Middle frontal gyrus (tissue), 1 donor: Measurements from ENCODE around the gene TRNT1.

Experiments used
- DNase-seq: peaks from one replicate; pipeline ENCODE4 v3.0.0-alpha.2; 2015; ENCODE audit warnings: low spot score; ENCODE audit errors: extremely low spot score

The TRNT1 gene

DNA sequence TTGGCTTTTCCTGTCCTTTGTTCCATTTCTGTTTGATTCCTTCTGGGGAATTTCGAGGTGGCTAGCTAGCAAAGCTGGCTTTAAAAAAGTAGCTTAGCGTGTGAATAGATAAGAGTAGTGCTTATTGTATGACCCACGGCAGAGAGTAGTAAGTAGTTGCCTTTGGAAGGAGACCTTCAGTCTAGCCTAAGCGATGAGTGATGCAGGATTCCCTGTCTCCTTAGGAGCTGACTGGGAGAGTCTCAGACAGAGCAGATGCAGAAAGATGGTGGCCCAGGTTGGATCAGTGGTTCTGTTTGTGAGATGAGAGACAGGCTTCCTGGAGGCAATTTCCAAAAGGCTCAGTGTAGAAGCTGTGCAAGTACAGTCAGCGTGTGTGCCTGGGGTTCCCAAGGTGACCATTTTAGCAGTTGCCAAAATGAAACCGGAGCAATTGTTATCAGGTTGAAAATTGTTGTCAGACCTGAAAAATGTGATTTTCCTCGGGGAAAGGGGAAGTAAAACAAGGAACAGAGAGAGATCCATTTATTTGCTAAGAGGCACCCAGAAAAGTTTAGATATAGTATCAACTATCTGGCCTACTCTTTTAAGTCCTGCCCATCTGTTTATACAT lies 15.9 kb upstream of the TRNT1 start:
- no peak for DNase-seq

DNA sequence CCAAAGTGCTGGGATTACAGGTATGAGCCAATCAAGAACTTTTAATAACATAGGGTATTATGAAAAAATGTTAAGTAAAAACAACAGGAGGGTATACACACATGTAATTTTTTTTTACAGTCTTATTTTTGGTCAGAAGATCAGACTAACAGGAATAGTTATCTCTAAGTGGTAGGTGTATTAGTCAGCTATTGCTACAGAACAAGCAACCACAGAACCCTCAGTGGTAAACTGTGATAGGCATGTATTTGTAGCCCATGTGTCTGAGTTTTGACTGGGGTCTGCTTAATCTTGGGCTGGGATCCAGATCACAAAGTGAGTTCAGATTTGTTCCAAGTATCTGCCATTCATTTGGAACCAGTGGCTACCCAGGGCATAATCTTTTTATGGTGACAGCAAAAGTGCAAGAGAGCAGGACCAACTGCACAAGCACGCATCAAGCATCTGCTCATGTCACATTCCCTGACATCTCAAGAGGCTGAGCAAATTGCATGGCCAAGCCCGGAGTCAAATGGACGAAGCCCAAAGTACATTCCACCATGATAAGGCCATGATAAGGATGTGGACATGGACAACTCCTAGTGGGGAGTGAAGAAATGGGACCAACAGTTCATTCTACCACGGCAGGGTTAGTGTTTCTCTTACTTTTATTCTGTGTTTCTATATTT lies 13.6 kb upstream of the TRNT1 start:
- DNase-seq, result no peak

DNA sequence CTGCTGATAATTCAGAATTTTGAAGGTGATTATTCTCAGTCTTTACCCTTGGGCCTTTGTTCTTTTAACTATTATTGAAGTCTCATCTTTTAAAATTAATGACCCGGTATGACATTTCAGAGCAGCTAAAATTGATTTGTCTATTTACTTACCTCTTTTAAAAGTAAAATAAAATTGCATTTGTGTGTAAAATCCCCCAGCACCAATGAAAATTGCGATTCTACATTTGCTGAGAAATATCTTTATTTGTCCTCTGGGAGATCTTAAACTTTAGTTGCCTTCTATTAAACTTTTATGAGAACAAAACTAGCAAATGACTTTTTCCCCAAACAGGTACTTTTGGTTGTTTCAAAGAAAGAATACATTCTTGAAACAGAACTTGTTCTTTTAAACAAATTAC lies 9.1 kb upstream of the TRNT1 start:
- DNase-seq, result no peak

DNA sequence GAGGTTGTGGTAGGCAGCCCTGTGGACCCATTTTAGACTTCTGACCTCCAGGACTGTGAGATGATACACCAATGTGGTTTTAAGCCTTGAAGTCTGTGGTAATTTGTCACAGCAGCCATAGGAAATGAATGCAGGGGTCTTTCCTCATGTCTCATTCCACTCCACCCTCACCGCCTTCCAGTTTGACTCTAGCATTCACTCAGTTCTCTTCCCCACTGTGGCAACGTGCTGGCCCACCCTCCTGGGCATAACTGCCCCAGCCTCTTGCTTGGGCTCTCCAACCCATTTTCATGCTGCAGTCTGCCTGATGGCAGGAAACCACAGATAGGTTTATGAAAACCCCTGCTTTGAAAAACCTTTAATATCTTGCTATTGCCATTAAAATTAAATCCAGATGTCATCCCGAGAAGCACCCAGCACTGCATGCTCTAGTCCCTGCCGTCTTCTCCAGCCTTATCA lies 7.3 kb upstream of the TRNT1 start:
- no peak for DNase-seq

- no peak for DNase-seq
Measured at GRCh38 chr3:3125977-3126376, 763 bp upstream of the TRNT1 start.

DNA sequence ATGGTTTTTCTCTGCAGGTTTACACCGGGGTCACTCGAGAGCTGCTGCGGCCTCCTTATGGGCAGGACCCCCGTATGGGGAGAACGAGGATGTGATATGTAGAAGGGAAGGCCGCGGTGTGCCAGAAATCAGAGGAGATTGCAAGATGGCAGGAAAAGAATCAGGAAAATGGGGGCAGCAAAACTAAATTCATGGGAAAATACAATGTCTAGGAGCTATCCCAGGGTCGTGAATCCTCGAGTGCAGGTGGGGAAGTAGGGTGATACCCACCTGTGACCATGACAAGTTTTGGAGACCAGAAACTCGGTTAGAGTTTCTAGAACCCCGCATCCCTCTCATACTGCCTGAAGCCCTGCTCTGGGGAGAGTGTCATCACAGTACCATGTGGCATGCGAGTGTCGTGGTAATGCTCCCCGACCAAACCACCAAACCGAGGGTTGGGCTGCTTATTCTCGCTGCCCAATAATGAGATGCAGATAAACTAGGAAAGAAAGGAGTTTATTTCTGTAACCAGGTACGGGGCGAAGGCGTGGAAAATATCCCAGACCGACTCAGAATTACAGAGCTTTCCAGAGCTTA lies 781 bp downstream of the TRNT1 start:
- DNase-seq, result no peak

GRCh38 chr3:3129579-3129978 lies 2.8 kb downstream of the TRNT1 start:
- no peak for DNase-seq

DNA sequence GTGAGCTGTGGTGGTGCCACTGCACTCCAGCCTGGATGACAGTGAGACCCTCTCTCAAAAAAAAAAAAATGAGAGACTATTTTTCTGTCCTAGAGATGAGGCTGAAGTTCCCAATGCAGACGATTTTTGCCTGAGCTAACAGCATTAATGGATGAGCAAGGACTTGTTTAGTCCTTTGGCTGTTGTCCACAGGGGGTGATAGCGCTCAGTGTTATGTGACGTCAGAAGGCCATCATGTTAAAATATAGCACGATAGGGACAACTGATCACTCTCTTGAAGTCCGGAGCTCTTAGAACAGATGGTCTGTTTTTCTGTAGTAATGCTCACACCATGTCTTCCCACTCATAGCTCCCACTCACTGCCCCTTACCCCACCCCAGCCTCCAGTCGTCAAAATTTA lies 6.8 kb downstream of the TRNT1 start:
- no peak for DNase-seq

DNA sequence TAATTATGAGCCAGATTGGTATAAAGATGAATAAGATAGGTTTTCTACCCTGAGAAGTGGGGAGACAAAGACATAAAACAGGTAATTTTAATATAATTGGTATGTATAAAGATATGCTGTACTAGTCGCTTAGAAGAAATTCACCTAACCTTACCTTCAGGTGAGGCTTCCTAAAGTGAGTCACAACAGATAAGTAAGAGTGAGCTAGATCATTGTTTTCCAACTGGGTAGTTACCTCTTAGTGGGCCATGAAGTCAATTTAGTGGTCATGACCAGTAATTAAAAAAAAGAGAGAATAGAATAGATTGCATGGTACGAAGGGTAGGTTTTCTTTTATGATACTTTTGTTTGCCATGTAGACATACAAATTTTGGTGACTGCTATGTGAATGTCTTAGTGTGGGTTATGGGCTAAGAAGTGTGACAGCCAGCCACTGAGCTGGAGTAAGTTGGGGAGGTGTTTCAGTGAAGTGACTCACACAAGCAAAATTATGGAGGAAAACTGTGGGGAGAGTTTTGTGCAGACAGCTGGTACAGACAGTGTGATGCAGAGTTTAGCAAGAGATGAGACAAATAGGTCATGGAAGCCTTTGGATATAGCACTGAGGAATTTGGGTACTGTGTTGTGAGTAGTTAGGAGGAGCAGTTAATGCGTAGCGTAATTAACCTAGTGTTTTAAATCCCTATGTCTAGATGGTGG lies 8.2 kb downstream of the TRNT1 start:
- DNase-seq, result no peak

DNA sequence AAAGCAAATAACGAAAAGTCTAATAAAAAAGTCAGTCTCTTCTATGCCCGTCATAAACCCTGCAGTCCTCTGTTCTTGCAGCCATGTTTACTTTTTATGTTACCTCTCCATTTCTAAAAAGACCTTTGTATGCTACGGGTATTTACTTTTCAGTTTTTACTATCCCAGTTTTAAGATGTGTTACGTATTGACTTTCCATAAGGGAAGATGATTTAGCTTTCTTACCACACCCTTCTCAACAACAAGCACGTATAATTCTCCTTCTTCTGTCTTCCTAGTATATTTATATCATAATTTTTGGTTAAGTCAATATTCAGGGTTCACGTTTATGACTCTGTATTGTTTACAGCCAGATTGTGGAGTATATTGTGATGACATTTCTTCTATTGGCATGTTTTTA lies 10.8 kb downstream of the TRNT1 start:
- DNase-seq, result no peak

DNA sequence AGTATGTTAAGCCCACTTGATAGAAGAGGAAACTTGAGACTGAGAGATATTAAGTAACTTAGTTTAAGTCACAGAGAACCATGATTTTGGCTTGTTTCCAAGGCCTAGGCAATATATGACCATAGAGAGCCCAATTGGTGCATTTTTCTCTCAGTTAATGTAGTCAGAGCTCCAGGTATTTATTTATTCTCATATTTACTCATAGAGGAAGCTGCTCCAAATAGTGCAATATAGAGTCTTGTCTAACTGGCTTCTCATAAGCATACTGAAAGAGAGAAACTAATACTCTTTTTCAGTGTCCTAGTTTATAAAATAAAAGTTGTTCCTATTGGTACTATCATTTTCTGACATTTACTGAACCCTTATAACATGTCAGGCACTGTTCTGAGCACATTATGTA lies 15.2 kb downstream of the TRNT1 start:
- no peak for DNase-seq

DNA sequence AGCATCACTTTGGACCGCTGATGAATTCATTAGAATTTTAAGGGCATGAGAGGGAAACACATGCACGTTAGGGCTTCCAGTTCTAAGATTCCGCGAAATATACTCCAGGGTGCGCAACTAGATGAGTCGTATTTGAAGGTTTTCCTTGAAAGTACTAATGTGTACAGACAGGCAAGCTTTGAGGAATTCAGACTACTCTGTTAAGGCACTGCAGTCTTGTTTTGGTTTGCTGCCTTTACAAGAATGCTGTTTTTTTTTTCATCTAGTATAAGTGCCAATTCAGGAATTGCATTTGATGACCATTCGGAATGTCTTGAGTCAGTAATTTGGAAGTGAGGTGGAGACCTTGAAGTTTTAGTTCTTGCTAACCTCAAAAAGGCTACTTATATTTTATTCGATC lies 19.1 kb downstream of the TRNT1 start:
- DNase-seq, result no peak

GRCh38 chr3:3149560-3149959 lies 22.8 kb downstream of the TRNT1 start:
- no peak for DNase-seq

DNA sequence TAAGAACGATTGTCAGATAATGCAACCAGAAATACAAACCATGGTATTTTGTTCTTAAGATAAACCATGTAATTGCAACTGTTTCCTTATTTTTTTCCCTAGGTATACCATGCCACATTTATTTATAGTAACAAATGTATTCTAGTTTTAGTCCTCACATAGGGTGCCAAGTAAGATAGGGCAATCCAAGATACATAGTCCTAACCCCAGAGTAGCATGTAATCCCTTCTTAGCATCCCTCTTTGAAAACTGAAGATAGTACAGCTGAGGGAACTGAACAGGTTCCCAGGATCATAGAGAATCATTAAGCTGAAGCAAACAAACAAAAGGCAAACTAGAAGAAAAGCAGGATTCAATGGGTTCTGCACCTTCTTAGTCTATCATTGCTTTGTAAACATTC lies 24.8 kb downstream of the TRNT1 start:
- no peak for DNase-seq

DNA sequence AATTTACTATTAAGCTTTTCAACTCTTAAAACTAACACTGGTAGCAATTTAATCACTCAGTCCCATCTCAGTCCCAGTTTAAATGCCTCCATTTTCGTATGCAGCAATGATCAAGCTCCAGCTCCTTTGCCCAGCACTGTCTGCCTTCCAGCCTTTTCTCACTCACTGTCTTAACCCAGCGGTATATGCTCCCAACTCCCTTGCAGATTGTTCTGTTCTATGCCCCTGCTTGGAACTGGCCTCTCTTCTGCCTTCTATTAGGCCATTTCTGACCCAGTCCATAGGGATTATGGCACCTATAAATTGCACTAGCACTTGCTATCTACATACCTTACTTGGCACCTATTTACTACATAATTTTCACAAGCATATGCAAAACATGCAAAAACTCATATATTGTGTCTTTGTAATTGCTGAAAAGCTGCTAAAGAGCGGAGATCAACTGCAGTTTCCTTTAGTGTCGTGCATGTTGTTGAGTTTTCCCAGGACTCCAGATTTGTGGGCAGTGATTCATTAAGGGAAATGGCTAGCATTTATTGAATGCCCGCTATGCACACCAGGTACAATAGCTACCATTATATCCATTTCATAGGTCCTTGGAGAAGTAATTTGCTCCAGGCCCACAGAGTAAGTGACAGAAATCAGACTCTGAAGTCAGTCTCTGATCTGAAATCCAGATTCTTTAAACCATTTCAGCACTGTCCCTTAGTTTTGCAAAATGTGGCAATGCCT lies 28.3 kb downstream of the TRNT1 start:
- DNase-seq, result no peak

DNA sequence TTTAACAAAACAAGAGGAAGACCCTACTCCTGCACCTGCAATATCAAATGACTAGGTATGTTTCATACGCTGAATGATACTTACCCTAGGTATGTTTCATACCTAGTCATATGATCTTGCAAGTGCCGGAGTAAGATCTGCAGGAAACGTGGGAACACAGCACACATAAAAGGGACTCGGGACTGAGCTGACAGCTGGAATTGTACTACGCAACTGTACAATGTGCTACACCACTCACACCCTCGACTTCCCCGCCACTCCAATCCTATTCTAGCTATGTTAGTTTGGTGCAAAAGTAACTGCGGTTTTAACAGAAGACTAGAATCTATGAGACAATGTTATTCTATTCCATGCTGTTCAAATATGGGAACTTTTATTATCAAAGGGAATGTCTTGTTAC lies 30.7 kb downstream of the TRNT1 start:
- DNase-seq, result no peak

DNA sequence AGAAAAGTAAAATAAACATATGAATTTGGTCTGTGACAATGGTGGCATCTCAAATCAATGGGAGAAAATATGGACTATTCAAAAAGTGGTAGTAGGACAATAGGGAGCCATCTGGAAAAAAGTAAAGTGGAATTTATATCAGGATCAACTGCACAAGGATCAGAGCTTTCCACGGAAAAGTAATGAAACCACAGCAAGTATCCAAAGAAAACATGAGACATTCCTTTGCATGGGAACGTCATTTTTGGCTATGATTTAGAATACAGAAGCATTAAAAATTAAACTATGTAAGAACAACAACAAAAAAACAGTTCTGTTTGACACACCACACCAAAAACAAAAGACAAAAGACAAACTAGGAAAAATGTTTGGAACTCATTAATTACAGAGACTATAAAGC lies 34.1 kb downstream of the TRNT1 start:
- DNase-seq, result no peak

- DNase-seq, result no peak
Measured at GRCh38 chr3:3165241-3165640, 38.5 kb downstream of the TRNT1 start.

DNA sequence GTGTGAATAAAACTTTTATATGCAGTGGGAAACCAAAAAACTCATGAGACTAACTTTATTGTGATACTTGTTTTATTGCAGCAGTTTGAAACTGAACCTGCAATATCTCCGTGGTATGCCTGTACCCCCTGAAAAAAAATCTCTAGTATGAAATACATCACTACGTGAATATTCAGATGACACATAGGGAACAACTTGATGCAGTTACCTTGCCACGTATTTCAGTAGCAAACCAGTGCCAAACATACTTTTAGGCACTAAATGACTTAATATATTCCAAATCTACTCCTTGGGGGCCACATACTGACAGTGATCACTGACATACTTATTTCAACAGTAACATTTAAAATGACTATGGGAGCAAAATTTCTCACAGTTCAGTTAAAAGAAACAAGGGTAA lies 38.9 kb downstream of the TRNT1 start:
- DNase-seq, result no peak

DNA sequence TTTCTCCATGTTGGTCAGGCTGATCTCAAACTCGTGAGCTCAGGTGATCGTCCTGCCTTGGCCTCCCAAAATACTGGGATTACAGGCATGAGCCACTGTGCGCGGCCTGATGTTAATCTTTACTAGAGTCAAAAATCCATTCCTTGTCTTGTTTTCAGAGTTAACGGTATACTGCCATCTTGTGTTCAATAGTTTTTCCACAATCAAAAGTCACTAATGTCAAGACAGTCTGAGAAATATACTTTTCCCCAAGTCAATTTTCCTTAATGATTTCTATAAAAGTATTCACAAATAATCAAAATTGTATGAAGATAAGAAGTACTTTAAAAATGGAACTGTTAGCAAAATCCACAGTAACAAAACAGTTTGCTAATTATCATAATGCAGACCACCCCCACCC lies 44.3 kb downstream of the TRNT1 start:
- DNase-seq, result no peak

- no peak for DNase-seq
Measured at GRCh38 chr3:3172627-3173026, 45.9 kb downstream of the TRNT1 start.
